Thyroid gland (tissue), 4 donors: ENCODE data around the gene PARP8. TPM values are rescaled to one million over a fixed set of nuclear protein-coding genes. Genes with fewer than 3 reads are reported as not detected.

Experiments
- DNase-seq, 2 donors: peaks; one replicate each; pipeline ENCODE4 v3.0.0-alpha.2; 2019
- H3K27ac ChIP-seq, 3 donors: fragments of 200-600 bp; sonication (generic); 1 replicate in 2 of 3; 2 replicates in 1 of 3; pipeline ENCODE4 v1.5.1; 2016 to 2019; ENCODE audit warnings: mild to moderate bottlenecking in 1 of 3, moderate library complexity in 1 of 3
- H3K27me3 ChIP-seq: fragments of 200-600 bp; sonication (generic); one replicate; pipeline ENCODE4 v1.5.1; 2019
- H3K36me3 ChIP-seq, 2 donors: fragments of 200-600 bp; sonication (generic); one replicate each; pipeline ENCODE4 v1.5.1; 2016 to 2019
- H3K4me1 ChIP-seq, 2 donors: fragments of 200-600 bp; sonication (generic); one replicate each; pipeline ENCODE4 v1.5.1; 2017 to 2019
- H3K4me3 ChIP-seq, 3 donors: fragments of 200-600 bp; sonication (generic); replicated peaks in 1 of 3; 1 replicate in 2 of 3; 2 replicates in 1 of 3; pipeline ENCODE4 v1.5.1; 2016; ENCODE audit warnings: mild to moderate bottlenecking in 1 of 3
- H3K9me3 ChIP-seq: fragments of 200-600 bp; sonication (generic); one replicate; pipeline ENCODE4 v1.5.1; 2017
- POLR2A ChIP-seq, 2 donors: fragments of 450-650 bp; IDR thresholded peaks; one replicate each; pipeline ENCODE4 v1.6.1; 2017; ENCODE audit warnings: antibody characterized with exemption in 2 of 2, mild to moderate bottlenecking in 2 of 2, moderate library complexity in 1 of 2
- WGBS, 2 donors: methylation state at CpG; one replicate each; pipeline ENCODE4 v1.1.5; 2017; 5-methylcytosine and 5-hydroxymethylcytosine counted together
- intact Hi-C: fragments of 100-400 bp; cut with DNase I; formaldehyde crosslinking; loops from one replicate; pipeline ENCODE4 v1.15.1; 2023
- total RNA-seq, 4 donors: library from RNA; depleted of rRNA; stranded (reverse); fragments of >200 nt; gene quantifications; one replicate each; pipeline ENCODE4 v1.2.3, GENCODE V29; 2016
- TF ChIP-seq, protein P1 (sequence below), 6 experiments: fragments of 200-600 bp in 3 of 6; fragments of 450-650 bp in 3 of 6; sonication (generic) in 3 of 6; IDR thresholded peaks; one replicate each; pipeline ENCODE4 v1.5.1; 2016 to 2019; ENCODE audit warnings: antibody characterized with exemption in 6 of 6, mild to moderate bottlenecking in 2 of 6, inconsistent platforms in 1 of 6, moderate library complexity in 1 of 6

Gene PARP8
- total RNA-seq, 4 donors from 2014 or later: 71.2 to 151 (median 107) TPM

DNA sequence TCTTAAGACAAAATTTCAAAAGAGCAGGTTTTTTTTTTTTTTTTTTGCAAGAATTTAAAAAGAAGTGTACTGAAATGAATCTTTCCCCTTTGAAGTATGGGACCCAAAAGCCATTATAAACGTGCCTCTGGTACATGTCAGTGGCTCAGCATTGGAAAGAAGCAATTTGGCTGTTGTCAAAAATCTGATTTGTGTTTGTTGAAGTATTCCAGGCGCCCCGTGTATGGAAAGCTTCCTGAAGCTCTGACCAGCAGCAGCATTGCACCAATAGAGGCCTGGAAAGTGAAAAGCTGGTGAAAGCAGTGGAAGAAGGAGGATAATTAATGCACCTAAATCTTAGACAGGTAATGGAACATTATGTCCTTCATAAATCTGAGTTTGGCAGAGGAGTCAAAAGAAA, 215.0 kb downstream of the PARP8 start:
- no peak for DNase-seq
- intact Hi-C loops: no loop called here
- Histone ChIP-seq H3K4me1 (peaks cover 4 to 10% of the 10 kb centered on the region in 2 donors), H3K36me3 (no peaks in the 10 kb centered on the region), H3K9me3 (no peaks in the 10 kb centered on the region), H3K27me3 (no peaks in the 10 kb centered on the region), H3K4me3 (no peak overlapping the region), H3K27ac (no peak overlapping the region)
- TF ChIP-seq, protein P1, sequence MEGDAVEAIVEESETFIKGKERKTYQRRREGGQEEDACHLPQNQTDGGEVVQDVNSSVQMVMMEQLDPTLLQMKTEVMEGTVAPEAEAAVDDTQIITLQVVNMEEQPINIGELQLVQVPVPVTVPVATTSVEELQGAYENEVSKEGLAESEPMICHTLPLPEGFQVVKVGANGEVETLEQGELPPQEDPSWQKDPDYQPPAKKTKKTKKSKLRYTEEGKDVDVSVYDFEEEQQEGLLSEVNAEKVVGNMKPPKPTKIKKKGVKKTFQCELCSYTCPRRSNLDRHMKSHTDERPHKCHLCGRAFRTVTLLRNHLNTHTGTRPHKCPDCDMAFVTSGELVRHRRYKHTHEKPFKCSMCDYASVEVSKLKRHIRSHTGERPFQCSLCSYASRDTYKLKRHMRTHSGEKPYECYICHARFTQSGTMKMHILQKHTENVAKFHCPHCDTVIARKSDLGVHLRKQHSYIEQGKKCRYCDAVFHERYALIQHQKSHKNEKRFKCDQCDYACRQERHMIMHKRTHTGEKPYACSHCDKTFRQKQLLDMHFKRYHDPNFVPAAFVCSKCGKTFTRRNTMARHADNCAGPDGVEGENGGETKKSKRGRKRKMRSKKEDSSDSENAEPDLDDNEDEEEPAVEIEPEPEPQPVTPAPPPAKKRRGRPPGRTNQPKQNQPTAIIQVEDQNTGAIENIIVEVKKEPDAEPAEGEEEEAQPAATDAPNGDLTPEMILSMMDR (IDR thresholded peaks at IDR 0.05): no peak
- no peak for TF ChIP-seq POLR2A (IDR thresholded peaks at IDR 0.05)
- 63 to 77% methylated on average over 3 of the region's 3 CpGs for WGBS, 2 donors

DNA sequence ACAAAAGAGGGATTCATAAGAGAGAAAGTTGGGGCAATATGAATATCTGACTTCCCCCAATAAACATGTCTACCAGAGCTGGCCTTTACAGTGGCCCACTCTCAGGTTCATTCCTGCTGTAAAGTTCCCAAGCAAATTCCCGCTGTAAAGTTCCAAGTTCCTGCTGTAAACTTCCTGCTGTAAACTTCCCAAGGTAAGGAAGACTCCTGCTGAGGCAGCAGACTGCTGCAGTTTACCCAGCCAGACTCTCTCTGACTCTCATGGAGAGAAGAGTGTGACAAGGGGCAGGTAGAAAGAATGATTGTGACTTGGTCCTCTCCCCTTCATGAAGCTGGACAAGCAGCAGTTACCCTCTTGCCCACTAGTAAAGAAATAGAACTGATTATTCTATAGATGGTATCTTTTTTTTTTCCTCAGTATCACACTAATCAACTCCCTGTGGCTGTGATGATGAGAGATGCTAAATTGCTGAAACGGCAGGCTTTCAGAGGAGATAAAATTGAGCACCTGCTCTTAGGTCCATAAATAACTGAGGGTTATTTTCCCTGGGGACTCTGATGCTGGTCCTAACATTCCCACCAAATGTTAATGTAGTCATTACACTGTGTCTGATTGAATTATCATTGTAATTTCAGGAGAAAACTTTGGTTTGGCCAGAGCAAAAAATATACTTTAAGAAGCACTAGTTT, 220.4 kb downstream of the PARP8 start:
- no peak for DNase-seq
- TF ChIP-seq, protein P1 (IDR thresholded peaks at IDR 0.05): no peak
- no peak for TF ChIP-seq POLR2A (IDR thresholded peaks at IDR 0.05)
- Histone ChIP-seq H3K9me3 (no peaks in the 10 kb centered on the region), H3K4me1 (no peaks in the 10 kb centered on the region), H3K27ac (no peak overlapping the region), H3K36me3 (no peaks in the 10 kb centered on the region), H3K4me3 (no peak overlapping the region), H3K27me3 (no peaks in the 10 kb centered on the region)
- intact Hi-C loops: no loop called here
- whole genome bisulfite sequencing, 2 donors: 63 to 69% methylated on average over 2 of the region's 2 CpGs

DNA sequence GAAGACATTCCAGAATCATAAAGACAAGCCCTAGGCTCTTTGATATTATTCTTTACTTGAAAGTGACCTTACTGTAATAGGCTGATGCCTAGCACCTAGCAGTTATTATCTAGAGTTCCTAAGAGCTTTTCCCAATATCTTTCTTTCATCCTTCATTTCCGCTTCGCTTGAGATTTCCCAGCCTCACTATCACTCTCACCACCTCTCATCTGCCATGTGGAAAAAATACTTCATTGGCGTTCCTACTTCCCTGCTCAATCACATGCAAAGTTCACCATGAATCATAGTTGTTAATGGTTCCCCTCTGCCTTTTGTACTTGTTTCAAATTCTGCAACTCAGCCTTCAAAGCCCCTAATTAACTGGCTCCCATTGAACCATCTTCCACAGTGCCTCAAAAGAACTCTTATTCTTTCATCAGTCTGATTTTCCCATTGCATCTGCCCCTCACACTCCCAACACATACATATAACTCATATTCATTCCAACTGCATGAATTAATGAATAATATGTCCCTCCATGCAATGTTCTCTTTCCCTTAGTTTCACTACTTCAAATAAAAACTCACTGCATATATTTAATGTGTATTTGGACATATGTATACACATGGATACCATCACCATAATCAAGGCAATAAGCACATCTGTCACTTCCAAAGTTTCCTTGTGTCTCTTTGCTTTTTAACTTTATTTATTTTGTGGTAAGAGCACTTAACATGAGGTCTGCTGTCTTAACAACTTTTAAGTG, 221.6 kb downstream of the PARP8 start:
- intact Hi-C loops: no loop called here
- H3K27ac ChIP-seq: no peak overlapping the region
- DNase-seq: no peak
- TF ChIP-seq, protein P1 (IDR thresholded peaks at IDR 0.05): no peak
- TF ChIP-seq POLR2A (IDR thresholded peaks at IDR 0.05): no peak
- H3K9me3 ChIP-seq: no peaks in the 10 kb centered on the region
- H3K36me3 ChIP-seq: no peaks in the 10 kb centered on the region
- H3K4me1 ChIP-seq: no peaks in the 10 kb centered on the region
- H3K27me3 ChIP-seq: no peaks in the 10 kb centered on the region
- 68% methylated on average over 3 of the region's 3 CpGs for WGBS, 2 donors
- H3K4me3 ChIP-seq: no peak overlapping the region

DNA sequence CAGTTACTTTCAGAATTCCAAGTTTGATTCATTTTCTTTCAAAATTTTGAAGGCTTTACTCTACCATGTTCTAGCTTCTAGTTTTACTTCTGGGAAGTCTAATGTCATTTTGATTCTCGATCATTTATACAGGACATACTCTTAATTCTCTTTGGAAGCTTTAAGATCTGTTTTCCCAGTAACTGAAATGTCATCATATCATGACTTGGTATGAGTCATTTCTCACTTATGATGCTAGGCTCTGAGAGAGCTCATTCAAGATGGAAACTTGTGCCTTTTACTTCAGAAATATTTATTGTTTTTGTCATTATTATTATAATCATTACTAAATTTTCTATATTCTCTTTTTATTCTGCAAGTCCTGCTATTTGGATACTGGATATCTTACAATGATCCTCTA, 222.3 kb downstream of the PARP8 start:
- H3K27me3 ChIP-seq: no peaks in the 10 kb centered on the region
- no peak for DNase-seq
- H3K27ac ChIP-seq: no peak overlapping the region
- TF ChIP-seq, protein P1 (IDR thresholded peaks at IDR 0.05): no peak
- TF ChIP-seq POLR2A (IDR thresholded peaks at IDR 0.05): no peak
- intact Hi-C loops: no loop called here
- no peaks in the 10 kb centered on the region for H3K9me3 ChIP-seq
- no peak overlapping the region for H3K4me3 ChIP-seq
- 87 to 90% methylated on average over 1 of the region's 1 CpG for WGBS, 2 donors
- no peaks in the 10 kb centered on the region for H3K36me3 ChIP-seq
- no peaks in the 10 kb centered on the region for H3K4me1 ChIP-seq

DNA sequence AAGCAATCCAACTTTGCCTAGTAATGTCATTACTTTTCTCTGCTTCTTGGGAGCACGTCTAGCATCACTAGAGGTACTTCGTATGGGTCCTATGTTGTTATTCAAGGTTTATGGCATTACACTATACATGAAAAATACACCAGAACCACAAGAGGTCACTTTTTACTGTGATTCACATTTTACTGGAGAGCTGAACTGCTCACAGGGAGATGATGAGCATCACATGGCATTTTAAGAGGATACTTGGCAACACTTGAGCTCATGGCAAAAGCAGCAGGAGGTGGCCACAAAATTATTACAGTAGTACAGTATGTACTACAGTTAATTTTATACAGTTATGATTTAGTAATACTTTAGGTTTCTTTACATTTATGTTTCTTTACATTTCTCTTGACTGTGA, 223.4 kb downstream of the PARP8 start:
- Histone ChIP-seq H3K4me3 (no peak overlapping the region), H3K36me3 (no peaks in the 10 kb centered on the region), H3K27ac (no peak overlapping the region), H3K9me3 (no peaks in the 10 kb centered on the region), H3K27me3 (no peaks in the 10 kb centered on the region), H3K4me1 (no peaks in the 10 kb centered on the region)
- WGBS, 2 donors: 47 to 61% methylated on average over 2 of the region's 2 CpGs
- intact Hi-C loops: no loop called here
- TF ChIP-seq, protein P1 (IDR thresholded peaks at IDR 0.05): no peak
- TF ChIP-seq POLR2A (IDR thresholded peaks at IDR 0.05): no peak
- DNase-seq: no peak
